ENCODE measurements around the gene TNFSF9. TPM values are rescaled to one million over a fixed set of nuclear protein-coding genes. Genes with fewer than 3 reads are reported as not detected.

Gene TNFSF9
- 0.19 and 1.1 TPM in 2 replicates for total RNA-seq

GRCh38 chr19:6530386-6531162, at the start of gene TNFSF9:
Gene TNFSF9, plus strand, starts transcription at chr19:6531026. Its CDS starts 11 bp downstream, at chr19:6531037.

GRCh38 chr19:6481541-6482342, 49.1 kb upstream of the TNFSF9 start, which contains the start of gene DENND1C:
Gene DENND1C, minus strand, starts transcription at chr19:6481787. Its CDS starts 92 bp downstream, at chr19:6481695.

GRCh38 chr19:6501740-6502648, 28.8 kb upstream of the TNFSF9 start, which contains the start of gene TUBB4A:
Gene TUBB4A, minus strand, starts transcription at chr19:6502309. Its CDS starts 97 bp downstream, at chr19:6502212.

Other genes with a start within 250 kb of the TNFSF9 start
- gene ACER1, start 197.4 kb upstream of the TNFSF9 start, total RNA-seq = not detected in 2 replicates
- 38.1 and 76.7 TPM in 2 replicates for gene CLPP, start 169.5 kb upstream of the TNFSF9 start, total RNA-seq
- 47.7 and 58.6 TPM in 2 replicates for gene ALKBH7, start 158.2 kb upstream of the TNFSF9 start, total RNA-seq
- 0.96 and 1.1 TPM in 2 replicates for gene PSPN, start 155.1 kb upstream of the TNFSF9 start, total RNA-seq
- 38.3 and 63.6 TPM in 2 replicates for gene GTF2F1, start 137.9 kb upstream of the TNFSF9 start, total RNA-seq
- 54.7 and 131 TPM in 2 replicates for gene KHSRP, start 106.2 kb upstream of the TNFSF9 start, total RNA-seq
- not detected in 2 replicates for gene SLC25A41, start 97.3 kb upstream of the TNFSF9 start, total RNA-seq
- 13.4 and 34.4 TPM in 2 replicates for gene SLC25A23, start 71.2 kb upstream of the TNFSF9 start, total RNA-seq
- 0.28 TPM in 1 of 2 replicates, not detected in the other for gene CRB3, start 66.8 kb upstream of the TNFSF9 start, total RNA-seq
- not detected in 2 replicates for gene DENND1C, start 49.2 kb upstream of the TNFSF9 start, total RNA-seq
- 1.1 TPM in 1 of 2 replicates, not detected in the other for gene TUBB4A, start 28.7 kb upstream of the TNFSF9 start, total RNA-seq
- not detected in 2 replicates for gene CD70, start 60.1 kb downstream of the TNFSF9 start, total RNA-seq
- under 0.01 and 0.56 TPM in 2 replicates for gene TNFSF14, start 139.1 kb downstream of the TNFSF9 start, total RNA-seq
- gene C3, start 189.6 kb downstream of the TNFSF9 start, total RNA-seq = 16.5 and 105 TPM in 2 replicates
- gene GPR108, start 206.6 kb downstream of the TNFSF9 start, total RNA-seq = 30.7 and 56.4 TPM in 2 replicates
- 38.1 and 46.0 TPM in 2 replicates for gene TRIP10, start 208.7 kb downstream of the TNFSF9 start, total RNA-seq
- gene SH2D3A, start 236.4 kb downstream of the TNFSF9 start, total RNA-seq = under 0.01 TPM in 1 of 2 replicates, not detected in the other
- gene VAV1, start 241.7 kb downstream of the TNFSF9 start, total RNA-seq = under 0.01 TPM in 1 of 2 replicates, not detected in the other